Measurements from ENCODE around the gene GIT2.

The GIT2 gene

DNA sequence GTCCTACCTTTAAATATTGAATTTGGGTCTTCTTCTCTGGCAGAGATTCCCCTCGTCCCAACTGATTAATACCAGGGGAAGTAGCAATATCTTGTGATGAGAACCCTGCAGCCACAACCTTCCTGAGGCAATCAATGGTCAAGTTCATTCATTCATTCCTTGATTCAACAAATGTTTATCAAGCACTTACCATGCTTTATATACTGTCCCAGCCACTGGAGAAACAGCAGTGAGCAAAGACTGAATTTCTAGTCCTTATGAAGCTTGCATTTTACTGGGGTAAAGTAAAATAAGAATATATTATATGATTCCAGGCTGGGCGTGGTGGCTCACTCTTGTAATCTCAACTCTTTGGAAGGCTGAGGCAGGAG is 300 bp upstream of the GIT2 start:
- no peak overlapping the region for H2AFZ ChIP-seq (ENCODE audit: low read depth, low read length)
- H3K14ac ChIP-seq (ENCODE audit: low read length in 2 of 2), result no peak overlapping the region
- H3K4ac ChIP-seq (ENCODE audit: low read depth in 1 of 2, low read length in 2 of 2), result peak overlapping the region in 1 of 2 experiments; percentile 68
- WGBS, result 0% methylated on average over 1 of the region's 2 CpGs
- H2BK12ac ChIP-seq (ENCODE audit: low read length in 2 of 2), result no peak overlapping the region
- no peak overlapping the region for H3K23ac ChIP-seq (ENCODE audit: low read length in 2 of 2)
- H3K4me2 ChIP-seq (ENCODE audit: low read length, poor library complexity, severe bottlenecking), result peak overlapping the region; percentile 60
- H3K79me1 ChIP-seq (replicated peaks; ENCODE audit: low read length, poor library complexity, severe bottlenecking), result peaks cover 25% of the 10 kb centered on the region
- no peak overlapping the region for H2BK5ac ChIP-seq (ENCODE audit: low read depth, low read length, poor library complexity, severe bottlenecking)
- H3K9ac ChIP-seq (ENCODE audit: low read length), result peak overlapping the region; percentile 89
- no peak overlapping the region for H4K91ac ChIP-seq (ENCODE audit: low read length)
- no peak overlapping the region for H3K18ac ChIP-seq (ENCODE audit: low read depth in 1 of 2, low read length in 2 of 2)
- H2BK120ac ChIP-seq (ENCODE audit: low read depth, low read length), result no peak overlapping the region
- no peak overlapping the region for H2AK5ac ChIP-seq (ENCODE audit: low read length, severe bottlenecking)
- H2BK15ac ChIP-seq (ENCODE audit: low read depth, poor library complexity, severe bottlenecking), result no peak overlapping the region
- peak overlapping the region in 1 of 2 experiments; percentile 94 for H3K4me3 ChIP-seq (ENCODE audit: insufficient read depth in 1 of 2, low read depth in 1 of 2, low read length in 2 of 2)
- H3K4me1 ChIP-seq (ENCODE audit: control insufficient read depth, insufficient read depth, low read depth, low read length), result peaks cover 6% of the 10 kb centered on the region
- no peak for DNase-seq
- no peaks in the 10 kb centered on the region for H3K27me3 ChIP-seq (ENCODE audit: control insufficient read depth in 1 of 2, insufficient read depth in 1 of 2, low read length in 2 of 2)
- peaks cover 0 to 4% of the 10 kb centered on the region in 2 experiments for H3K36me3 ChIP-seq (ENCODE audit: control insufficient read depth in 1 of 2, insufficient read depth in 2 of 2, low read depth in 1 of 2, low read length in 2 of 2)
- H3K27ac ChIP-seq (ENCODE audit: low read length, poor library complexity, severe bottlenecking), result no peak overlapping the region
- H4K8ac ChIP-seq (ENCODE audit: low read length), result peak overlapping the region; percentile 98
- no peaks in the 10 kb centered on the region for H3K9me3 ChIP-seq (ENCODE audit: control insufficient read depth, low read length)

DNA sequence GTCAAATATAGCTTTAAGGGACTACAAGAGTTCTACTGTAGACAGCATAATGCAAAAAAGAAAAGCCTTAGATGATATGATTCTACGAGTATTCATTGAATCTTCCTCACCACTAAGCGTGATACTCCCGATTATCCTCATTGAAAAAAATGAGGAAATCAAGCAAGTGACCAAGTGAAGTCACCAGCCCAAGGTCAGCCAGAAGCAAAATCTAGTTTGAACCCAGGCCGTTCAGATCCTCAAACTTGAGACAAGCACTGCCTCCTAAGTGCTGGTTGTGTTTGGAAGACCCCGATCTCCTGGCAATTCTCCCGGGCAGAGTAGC is 845 bp downstream of the GIT2 start:
- Histone ChIP-seq H2AK5ac (ENCODE audit: low read length, severe bottlenecking) (no peak overlapping the region), H3K4me2 (ENCODE audit: low read length, poor library complexity, severe bottlenecking) (peak overlapping the region; percentile 99), H3K27me3 (ENCODE audit: control insufficient read depth in 1 of 2, insufficient read depth in 1 of 2, low read length in 2 of 2) (no peaks in the 10 kb centered on the region), H3K79me1 (replicated peaks; ENCODE audit: low read length, poor library complexity, severe bottlenecking) (peaks cover 22% of the 10 kb centered on the region), H3K9me3 (ENCODE audit: control insufficient read depth, low read length) (no peaks in the 10 kb centered on the region), H3K14ac (ENCODE audit: low read length in 2 of 2) (peak overlapping the region in 1 of 2 experiments; percentile 99), H3K36me3 (ENCODE audit: control insufficient read depth in 1 of 2, insufficient read depth in 2 of 2, low read depth in 1 of 2, low read length in 2 of 2) (peaks cover 0 to 13% of the 10 kb centered on the region in 2 experiments), H2BK120ac (ENCODE audit: low read depth, low read length) (no peak overlapping the region), H3K23ac (ENCODE audit: low read length in 2 of 2) (no peak overlapping the region), H3K4ac (ENCODE audit: low read depth in 1 of 2, low read length in 2 of 2) (peak overlapping the region in 1 of 2 experiments; percentile 87), H3K4me1 (ENCODE audit: control insufficient read depth, insufficient read depth, low read depth, low read length) (peaks cover 2% of the 10 kb centered on the region), H3K27ac (ENCODE audit: low read length, poor library complexity, severe bottlenecking) (no peak overlapping the region), H4K91ac (ENCODE audit: low read length) (no peak overlapping the region), H3K9ac (ENCODE audit: low read length) (peak overlapping the region; percentile 89), H2BK5ac (ENCODE audit: low read depth, low read length, poor library complexity, severe bottlenecking) (no peak overlapping the region), H2AFZ (ENCODE audit: low read depth, low read length) (peak overlapping the region; percentile 91), H2BK12ac (ENCODE audit: low read length in 2 of 2) (no peak overlapping the region), H3K18ac (ENCODE audit: low read depth in 1 of 2, low read length in 2 of 2) (no peak overlapping the region), H3K4me3 (ENCODE audit: insufficient read depth in 1 of 2, low read depth in 1 of 2, low read length in 2 of 2) (peak overlapping the region; percentile 94 to 98), H4K8ac (ENCODE audit: low read length) (no peak overlapping the region), H2BK15ac (ENCODE audit: low read depth, poor library complexity, severe bottlenecking) (no peak overlapping the region)
- peak; percentile 25 for DNase-seq
- WGBS, result 32% methylated on average over 6 of the region's 6 CpGs

DNA sequence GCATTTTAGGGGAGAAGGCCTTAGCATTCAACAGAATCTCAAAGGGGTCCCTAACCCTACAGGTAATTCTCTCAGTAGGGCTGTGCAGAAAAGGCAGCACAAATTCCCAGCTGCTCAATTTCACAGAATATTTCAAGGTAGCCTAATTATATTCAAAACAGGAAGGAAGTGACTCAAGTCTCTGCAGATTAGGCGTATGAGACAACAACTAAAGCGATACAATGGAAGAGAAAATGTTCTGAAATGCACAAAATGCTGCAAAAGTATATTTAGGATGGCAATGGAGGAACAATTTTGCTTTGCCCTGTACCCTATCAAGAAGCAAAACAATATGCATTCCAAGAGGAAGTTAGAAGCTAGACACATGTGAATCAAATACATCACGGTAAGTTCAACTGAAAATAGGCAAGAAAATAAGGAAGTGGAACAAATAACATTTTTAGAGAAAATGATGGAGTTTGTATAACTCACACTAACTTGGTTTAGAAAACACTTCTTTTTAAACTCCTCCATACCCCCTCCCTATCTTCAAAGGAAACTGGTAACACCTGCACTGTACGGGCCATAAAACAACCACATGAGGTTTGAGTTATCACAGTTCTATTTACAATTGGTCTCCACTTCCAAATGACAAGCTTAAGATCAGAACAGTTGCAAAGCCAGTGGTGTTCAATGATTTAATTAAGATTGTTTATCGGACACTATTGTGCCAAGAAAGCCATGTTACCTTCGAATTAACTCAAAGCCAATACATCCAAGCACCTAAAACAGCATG is 1.6 kb downstream of the GIT2 start:
- no peak for DNase-seq
- H3K4me3 ChIP-seq (ENCODE audit: insufficient read depth in 1 of 2, low read depth in 1 of 2, low read length in 2 of 2), result peak overlapping the region in 1 of 2 experiments; percentile 94

GRCh38 chr12:109993091-109993490 is 3.1 kb downstream of the GIT2 start:
- H4K8ac ChIP-seq (ENCODE audit: low read length), result no peak overlapping the region
- no peak overlapping the region for H3K4me2 ChIP-seq (ENCODE audit: low read length, poor library complexity, severe bottlenecking)
- H2BK120ac ChIP-seq (ENCODE audit: low read depth, low read length), result no peak overlapping the region
- DNase-seq, result no peak
- H3K18ac ChIP-seq (ENCODE audit: low read depth in 1 of 2, low read length in 2 of 2), result no peak overlapping the region
- H2AFZ ChIP-seq (ENCODE audit: low read depth, low read length), result no peak overlapping the region
- no peaks in the 10 kb centered on the region for H3K27me3 ChIP-seq (ENCODE audit: control insufficient read depth in 1 of 2, insufficient read depth in 1 of 2, low read length in 2 of 2)
- H3K9me3 ChIP-seq (ENCODE audit: control insufficient read depth, low read length), result no peaks in the 10 kb centered on the region
- H2BK12ac ChIP-seq (ENCODE audit: low read length in 2 of 2), result no peak overlapping the region
- H3K4me3 ChIP-seq (ENCODE audit: insufficient read depth in 1 of 2, low read depth in 1 of 2, low read length in 2 of 2), result no peak overlapping the region
- no peak overlapping the region for H3K27ac ChIP-seq (ENCODE audit: low read length, poor library complexity, severe bottlenecking)
- H3K79me1 ChIP-seq (replicated peaks; ENCODE audit: low read length, poor library complexity, severe bottlenecking), result peaks cover 25% of the 10 kb centered on the region
- no peak overlapping the region for H3K4ac ChIP-seq (ENCODE audit: low read depth in 1 of 2, low read length in 2 of 2)
- WGBS, result 93% methylated on average over 2 of the region's 2 CpGs
- H3K14ac ChIP-seq (ENCODE audit: low read length in 2 of 2), result no peak overlapping the region
- H2BK5ac ChIP-seq (ENCODE audit: low read depth, low read length, poor library complexity, severe bottlenecking), result no peak overlapping the region
- no peak overlapping the region for H2BK15ac ChIP-seq (ENCODE audit: low read depth, poor library complexity, severe bottlenecking)
- H3K9ac ChIP-seq (ENCODE audit: low read length), result no peak overlapping the region
- H2AK5ac ChIP-seq (ENCODE audit: low read length, severe bottlenecking), result no peak overlapping the region
- no peaks in the 10 kb centered on the region for H3K4me1 ChIP-seq (ENCODE audit: control insufficient read depth, insufficient read depth, low read depth, low read length)
- H3K36me3 ChIP-seq (ENCODE audit: control insufficient read depth in 1 of 2, insufficient read depth in 2 of 2, low read depth in 1 of 2, low read length in 2 of 2), result peaks cover 8 to 34% of the 10 kb centered on the region in 2 experiments
- H3K23ac ChIP-seq (ENCODE audit: low read length in 2 of 2), result no peak overlapping the region
- no peak overlapping the region for H4K91ac ChIP-seq (ENCODE audit: low read length)

More for the DNA sequence above, 1.6 kb downstream of the GIT2 start:
- Histone ChIP-seq H3K4me2 (ENCODE audit: low read length, poor library complexity, severe bottlenecking) (peak overlapping the region; percentile 99), H2AK5ac (ENCODE audit: low read length, severe bottlenecking) (peak overlapping the region; percentile 42), H2BK5ac (ENCODE audit: low read depth, low read length, poor library complexity, severe bottlenecking) (no peak overlapping the region), H3K36me3 (ENCODE audit: control insufficient read depth in 1 of 2, insufficient read depth in 2 of 2, low read depth in 1 of 2, low read length in 2 of 2) (peaks cover 0 to 21% of the 10 kb centered on the region in 2 experiments), H2BK15ac (ENCODE audit: low read depth, poor library complexity, severe bottlenecking) (no peak overlapping the region), H3K4ac (ENCODE audit: low read depth in 1 of 2, low read length in 2 of 2) (no peak overlapping the region), H4K8ac (ENCODE audit: low read length) (no peak overlapping the region), H3K23ac (ENCODE audit: low read length in 2 of 2) (no peak overlapping the region), H3K27ac (ENCODE audit: low read length, poor library complexity, severe bottlenecking) (no peak overlapping the region), H2BK12ac (ENCODE audit: low read length in 2 of 2) (no peak overlapping the region), H3K79me1 (replicated peaks; ENCODE audit: low read length, poor library complexity, severe bottlenecking) (peaks cover 18% of the 10 kb centered on the region), H3K4me1 (ENCODE audit: control insufficient read depth, insufficient read depth, low read depth, low read length) (peaks cover 2% of the 10 kb centered on the region), H3K9ac (ENCODE audit: low read length) (peak overlapping the region; percentile 89), H3K18ac (ENCODE audit: low read depth in 1 of 2, low read length in 2 of 2) (no peak overlapping the region), H3K27me3 (ENCODE audit: control insufficient read depth in 1 of 2, insufficient read depth in 1 of 2, low read length in 2 of 2) (no peaks in the 10 kb centered on the region), H2AFZ (ENCODE audit: low read depth, low read length) (no peak overlapping the region), H4K91ac (ENCODE audit: low read length) (no peak overlapping the region), H3K14ac (ENCODE audit: low read length in 2 of 2) (no peak overlapping the region), H2BK120ac (ENCODE audit: low read depth, low read length) (no peak overlapping the region), H3K9me3 (ENCODE audit: control insufficient read depth, low read length) (no peaks in the 10 kb centered on the region)
- WGBS, result 56% methylated on average over 4 of the region's 6 CpGs
